T-cell (primary cell): ENCODE results near the gene FTH1. TPM values are rescaled to one million over a fixed set of nuclear protein-coding genes. Genes with fewer than 3 reads are reported as not detected.
A peak's percentile ranks its signal among the peaks of the same experiment; 100 is the strongest.

Source experiments
- ATAC-seq, 4 experiments: fragments of 200-7000 bp in 3 of 4; fragments of 150-1000 bp in 1 of 4; cut with Tn5 transposase; replicated peaks in 1 of 4; 1 replicate in 3 of 4; 2 replicates in 1 of 4; pipeline ENCODE4 v1.10.0; 2021; ENCODE audit warnings: moderate library complexity in 3 of 4, mild to moderate bottlenecking in 2 of 4, moderate number of reproducible peaks in 1 of 4
- CTCF ChIA-PET, 2 donors: fragments of 300-600 bp; sonication (Branson Sonifier 250); formaldehyde crosslinking; loops; one replicate each; lab custom pipeline; 2022; ENCODE audit warnings: antibody characterized with exemption in 2 of 2; lab: Charles Lee
- POLR2A ChIA-PET, 2 donors: fragments of 300-600 bp; sonication (Branson Sonifier 250); formaldehyde crosslinking; loops; one replicate each; lab custom pipeline; 2022; ENCODE audit warnings: antibody characterized with exemption in 2 of 2; lab: Charles Lee
- DNase-seq, 35 experiments: peaks; one replicate each; pipeline versions ENCODE4 v3.0.0 to v3.0.0-alpha.2; 2013 to 2023
- H3K27ac ChIP-seq: one replicate; pipeline ENCODE4 v1.5.1; 2013; ENCODE audit warnings: low read length
- H3K27me3 ChIP-seq, 2 experiments: replicated peaks in 1 of 2; 1 replicate in 1 of 2; 2 replicates in 1 of 2; pipeline versions ENCODE4 v1.6.1 to v1.7.0; 2013; ENCODE audit warnings: low read length in 1 of 2, mixed read lengths in 1 of 2; ENCODE audit not compliant: control insufficient read depth in 2 of 2, insufficient read depth in 2 of 2; ENCODE audit errors: extremely low read depth in 1 of 2
- H3K36me3 ChIP-seq, 2 donors: 1 replicate in 1 of 2; 2 replicates in 1 of 2; pipeline versions ENCODE4 v1.6.1 to v1.7.0; 2013; ENCODE audit warnings: low read length in 1 of 2; ENCODE audit not compliant: control insufficient read depth in 2 of 2, insufficient read depth in 1 of 2; ENCODE audit errors: extremely low read depth in 1 of 2
- H3K4me1 ChIP-seq, 2 experiments: 1 replicate in 1 of 2; 2 replicates in 1 of 2; pipeline versions ENCODE4 v1.6.1 to v1.7.0; 2013; ENCODE audit warnings: low read length in 2 of 2, mixed read lengths in 1 of 2; ENCODE audit not compliant: insufficient read depth in 2 of 2, control insufficient read depth in 1 of 2; ENCODE audit errors: extremely low read depth in 1 of 2
- H3K4me3 ChIP-seq, 2 donors: 1 replicate in 1 of 2; 2 replicates in 1 of 2; pipeline versions ENCODE4 v1.5.1 to v1.7.0; 2013; ENCODE audit warnings: mild to moderate bottlenecking in 2 of 2, low read length in 1 of 2, moderate library complexity in 1 of 2; ENCODE audit not compliant: control insufficient read depth in 1 of 2; ENCODE audit errors: extremely low read depth in 1 of 2
- H3K9me3 ChIP-seq: 2 replicates; pipeline ENCODE4 v1.7.0; 2013
- H3K27ac Mint-ChIP-seq, 2 donors: one replicate each; pipeline ENCODE4 v1.8.0; 2020 to 2021; ENCODE audit warnings: mild to moderate bottlenecking in 2 of 2, mixed read lengths in 2 of 2
- H3K27me3 Mint-ChIP-seq, 2 donors: one replicate each; pipeline ENCODE4 v1.8.0; 2021 to 2022; ENCODE audit warnings: mixed read lengths in 2 of 2
- H3K36me3 Mint-ChIP-seq: one replicate; pipeline ENCODE4 v1.8.0; 2021; ENCODE audit warnings: mixed read lengths
- H3K4me1 Mint-ChIP-seq, 3 donors: one replicate each; pipeline ENCODE4 v1.8.0; 2020 to 2022; ENCODE audit warnings: mixed read lengths in 3 of 3, mild to moderate bottlenecking in 1 of 3
- H3K4me3 Mint-ChIP-seq, 3 donors: one replicate each; pipeline ENCODE4 v1.8.0; 2020 to 2022; ENCODE audit warnings: mild to moderate bottlenecking in 3 of 3, mixed read lengths in 3 of 3, moderate library complexity in 3 of 3
- H3K9me3 Mint-ChIP-seq, 3 donors: one replicate each; pipeline ENCODE4 v1.8.0; 2020 to 2022; ENCODE audit warnings: mixed read lengths in 3 of 3
- WGBS: methylation state at CpG from one replicate; pipeline ENCODE4 v1.1.5; 2013; ENCODE audit warnings: missing lambda C conversion rate; ENCODE audit not compliant: insufficient coverage; 5-methylcytosine and 5-hydroxymethylcytosine counted together
- total RNA-seq, 35 experiments: library from RNA in 6 of 35; stranded (reverse) in 6 of 35; fragments of 120-200 nt in 1 of 35; gene quantifications; one replicate each; pipeline versions ENCODE4 v1.2.1 to v1.2.4 and lab custom pipeline; 2013 to 2026

Gene FTH1
- total RNA-seq, 5 donors from 2014 or later (not counting 1 experiment from before 2014, with no cell fraction given): 575 to 1,574 (median 654) TPM

DNA sequence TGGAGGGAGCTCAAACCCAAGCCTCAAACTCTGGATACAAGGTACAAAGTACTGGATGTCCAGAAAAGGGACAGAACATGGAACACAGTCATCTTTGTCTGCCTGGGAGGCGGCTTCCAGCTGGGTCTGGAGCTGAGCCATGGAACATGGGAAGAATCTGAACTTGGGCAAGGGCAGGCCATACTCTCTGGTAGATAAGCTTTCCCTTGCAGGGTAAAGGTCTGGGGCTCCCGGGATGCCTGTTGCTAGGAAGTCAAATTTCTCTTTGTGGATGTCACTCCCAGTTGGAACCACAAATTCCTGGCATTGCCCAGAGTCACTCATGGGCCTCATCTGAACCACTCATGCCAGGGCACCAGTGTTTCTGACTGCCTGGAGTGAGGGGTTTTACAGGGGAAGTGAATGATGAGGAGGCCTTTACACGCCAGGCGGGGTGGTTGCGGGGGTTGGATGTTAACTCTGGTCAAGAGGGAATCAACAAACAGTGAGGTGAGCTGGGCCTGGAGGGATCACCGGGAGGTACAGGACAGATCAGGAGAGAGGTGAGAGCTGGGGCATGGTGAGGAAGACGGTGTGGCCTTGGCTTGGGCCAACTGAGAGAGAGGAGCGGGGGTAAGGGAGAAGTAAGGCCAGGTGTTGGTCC is 5.7 kb downstream of the FTH1 start:
- Mint-ChIP-seq H3K27ac (peak overlapping the region; percentile 1 to 29), H3K4me1 (peaks cover 43 to 48% (median 45%) of the 10 kb centered on the region in 3 donors), H3K36me3 (peaks cover 31% of the 10 kb centered on the region), H3K9me3 (no peaks in the 10 kb centered on the region), H3K4me3 (peak overlapping the region in 1 of 3 donors; percentile 51), H3K27me3 (no peaks in the 10 kb centered on the region)
- H3K27ac ChIP-seq: no peak overlapping the region
- peaks cover 0 to 2% of the 10 kb centered on the region in 2 experiments for H3K27me3 ChIP-seq
- H3K4me1 ChIP-seq: peaks cover 24 to 29% of the 10 kb centered on the region in 2 experiments
- no peak overlapping the region for H3K4me3 ChIP-seq
- whole genome bisulfite sequencing: 96% methylated on average over 7 of the region's 8 CpGs
- ChIA-PET POLR2A (interaction anchor here (0.6 to 1.3 kb wide), 2 partner anchors 10 to 11 kb away, joined by 3 to 7 read pairs; no protein-coding TSS in a partner anchor), CTCF (no interaction called here)
- ATAC-seq (no peak), DNase-seq (peak in 1 of 35 experiments; percentile 2)
- H3K9me3 ChIP-seq: no peaks in the 10 kb centered on the region
- peaks cover 8 to 19% of the 10 kb centered on the region in 2 donors for H3K36me3 ChIP-seq

DNA sequence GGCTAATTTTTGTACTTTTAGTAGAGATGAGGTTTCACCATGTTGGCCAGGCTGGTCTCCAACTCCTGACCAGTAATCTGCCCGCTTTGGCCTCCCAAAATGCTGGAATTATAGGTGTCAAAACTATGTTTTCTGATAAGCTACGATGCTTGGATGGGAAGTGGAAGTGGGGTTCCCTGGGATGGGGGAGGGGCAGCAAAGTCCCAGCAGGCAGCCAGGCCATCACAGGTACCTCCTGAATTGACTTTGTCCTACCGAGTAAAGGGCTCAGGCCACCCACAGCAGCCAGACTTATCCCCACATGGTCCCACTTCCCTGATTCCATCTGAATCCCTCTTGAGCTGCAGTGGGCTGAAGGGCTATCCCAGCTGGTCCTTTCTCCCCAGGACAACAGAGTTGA is 6.9 kb downstream of the FTH1 start:
- 81% methylated on average over 2 of the region's 3 CpGs for WGBS
- H3K9me3 ChIP-seq: no peaks in the 10 kb centered on the region
- H3K4me1 Mint-ChIP-seq: peaks cover 39 to 41% (median 41%) of the 10 kb centered on the region in 3 donors

DNA sequence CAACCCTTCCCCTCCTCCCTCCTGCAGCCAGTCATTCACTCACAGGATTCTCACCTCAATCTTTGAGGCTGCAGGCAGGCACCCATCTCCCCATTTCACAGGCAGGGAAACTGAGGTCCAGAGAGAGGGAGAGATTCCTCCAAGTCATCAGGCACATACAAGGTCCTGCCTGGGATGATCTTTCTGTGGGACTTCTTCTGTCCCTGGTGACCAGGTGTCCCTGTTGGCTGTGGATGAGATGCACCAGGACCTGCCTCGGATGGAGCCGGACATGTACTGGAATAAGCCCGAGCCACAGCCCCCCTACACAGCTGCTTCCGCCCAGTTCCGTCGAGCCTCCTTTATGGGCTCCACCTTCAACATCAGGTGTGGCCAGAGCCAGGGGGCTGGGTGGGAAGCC is 7.8 kb downstream of the FTH1 start:
- H3K4me1 Mint-ChIP-seq: peaks cover 31 to 36% (median 33%) of the 10 kb centered on the region in 3 donors
- H3K27me3 ChIP-seq: peaks cover 0 to 22% of the 10 kb centered on the region in 2 experiments
- H3K27ac ChIP-seq: no peak overlapping the region
- ATAC-seq (no peak), DNase-seq (peak in 1 of 35 experiments; percentile 12)
- H3K9me3 Mint-ChIP-seq: no peaks in the 10 kb centered on the region
- peaks cover 8 to 11% of the 10 kb centered on the region in 2 donors for H3K36me3 ChIP-seq
- no peak overlapping the region for H3K4me3 ChIP-seq
- peaks cover 15 to 31% of the 10 kb centered on the region in 2 experiments for H3K4me1 ChIP-seq
- H3K27me3 Mint-ChIP-seq: peaks cover 5 to 14% of the 10 kb centered on the region in 2 donors
- H3K27ac Mint-ChIP-seq: no peak overlapping the region
- peak overlapping the region in 1 of 3 donors; percentile 51 for H3K4me3 Mint-ChIP-seq
- no peaks in the 10 kb centered on the region for H3K9me3 ChIP-seq
- ChIA-PET POLR2A (no interaction called here), CTCF (interaction anchor here in 1 of 2 donors (1.2 kb wide), 1 partner anchor 10 kb away, joined by 4 read pairs; no protein-coding TSS in a partner anchor)
- WGBS: no CpG with 5 or more reads among the region's 6 CpGs
- H3K36me3 Mint-ChIP-seq: peaks cover 17% of the 10 kb centered on the region

More for the DNA sequence above, 6.9 kb downstream of the FTH1 start:
- CTCF ChIA-PET: interaction anchor here in 1 of 2 donors (1.2 kb wide), 1 partner anchor 11 kb away, joined by 4 read pairs; no protein-coding TSS in a partner anchor
- POLR2A ChIA-PET: no interaction called here
- DNase-seq (peak in 1 of 35 experiments; percentile 5), ATAC-seq (no peak)
- Mint-ChIP-seq H3K36me3 (peaks cover 26% of the 10 kb centered on the region), H3K9me3 (no peaks in the 10 kb centered on the region), H3K27ac (no peak overlapping the region), H3K4me3 (peak overlapping the region in 1 of 3 donors; percentile 51), H3K27me3 (peaks cover 0 to 8% of the 10 kb centered on the region in 2 donors)
- peaks cover 0 to 14% of the 10 kb centered on the region in 2 experiments for H3K27me3 ChIP-seq
- no peak overlapping the region for H3K27ac ChIP-seq
- H3K36me3 ChIP-seq: peaks cover 8 to 18% of the 10 kb centered on the region in 2 donors
- no peak overlapping the region for H3K4me3 ChIP-seq
- H3K4me1 ChIP-seq: peaks cover 20 to 30% of the 10 kb centered on the region in 2 experiments

DNA sequence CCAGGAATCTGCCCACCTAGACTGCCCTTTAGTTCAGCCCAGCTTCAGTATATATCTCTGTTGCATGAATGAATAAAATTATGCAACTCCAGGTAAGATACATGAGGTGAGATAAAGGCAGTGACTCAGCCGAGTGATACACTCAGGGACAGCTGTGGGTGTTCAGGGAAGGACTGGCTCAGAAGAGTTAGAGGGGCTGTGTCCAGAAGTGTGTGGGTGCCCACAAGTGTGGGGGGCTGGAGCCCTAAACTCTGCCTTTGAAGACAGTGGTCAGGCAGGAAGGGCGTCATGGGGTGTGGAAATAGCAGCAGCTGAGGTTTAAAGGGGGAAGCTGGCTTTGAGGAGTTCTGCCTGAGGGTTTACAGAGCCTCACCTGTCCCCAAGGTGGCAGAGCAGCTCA is 8.3 kb downstream of the FTH1 start:
- WGBS: 58% methylated on average over 2 of the region's 2 CpGs
- Mint-ChIP-seq H3K9me3 (no peaks in the 10 kb centered on the region), H3K27ac (peak overlapping the region in 1 of 2 donors; percentile 80), H3K36me3 (peaks cover 12% of the 10 kb centered on the region), H3K27me3 (peaks cover 5 to 20% of the 10 kb centered on the region in 2 donors), H3K4me1 (peaks cover 25 to 30% (median 27%) of the 10 kb centered on the region in 3 donors), H3K4me3 (peak overlapping the region in 1 of 3 donors; percentile 37)
- Histone ChIP-seq H3K27me3 (peaks cover 0 to 27% of the 10 kb centered on the region in 2 experiments), H3K4me1 (peaks cover 13 to 31% of the 10 kb centered on the region in 2 experiments), H3K4me3 (no peak overlapping the region), H3K36me3 (peaks cover 6 to 8% of the 10 kb centered on the region in 2 donors), H3K27ac (no peak overlapping the region), H3K9me3 (no peaks in the 10 kb centered on the region)
- POLR2A ChIA-PET: no interaction called here
- CTCF ChIA-PET: interaction anchor here (0.6 to 1.2 kb wide), 2 partner anchors 10 to 128 kb away, joined by 3 to 4 read pairs; no protein-coding TSS in a partner anchor
- peak in 1 of 35 experiments; percentile 10 for DNase-seq
- no peak for ATAC-seq

DNA sequence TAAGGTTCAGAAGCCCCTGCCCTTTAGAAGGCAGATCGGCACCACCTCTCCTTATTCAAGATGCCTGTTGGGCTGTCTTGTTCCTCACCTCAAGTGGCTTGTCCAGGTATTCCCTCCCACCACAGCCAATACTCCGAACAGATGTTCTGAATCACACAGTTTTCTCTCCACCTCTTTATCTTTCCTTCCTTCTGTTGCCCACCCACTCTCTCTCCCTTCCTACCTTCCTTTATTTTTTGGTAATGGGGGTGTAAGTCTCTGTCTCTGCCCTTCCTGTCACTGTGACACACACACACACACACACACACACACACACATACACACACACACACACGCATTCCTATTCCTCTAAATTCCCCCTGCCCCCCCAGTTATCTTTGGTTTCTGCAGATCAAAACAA is 8.8 kb downstream of the FTH1 start:
- ChIA-PET POLR2A (no interaction called here), CTCF (interaction anchor here in 1 of 2 donors (0.6 kb wide), 1 partner anchor 127 kb away, joined by 3 read pairs; no protein-coding TSS in a partner anchor)
- Mint-ChIP-seq H3K4me3 (peak overlapping the region in 1 of 3 donors; percentile 37), H3K4me1 (peaks cover 20 to 25% (median 22%) of the 10 kb centered on the region in 3 donors), H3K36me3 (peaks cover 7% of the 10 kb centered on the region), H3K27me3 (peaks cover 5 to 25% of the 10 kb centered on the region in 2 donors), H3K27ac (no peak overlapping the region), H3K9me3 (no peaks in the 10 kb centered on the region)
- Histone ChIP-seq H3K27me3 (peaks cover 0 to 28% of the 10 kb centered on the region in 2 experiments), H3K36me3 (peaks cover under 1 to 5% of the 10 kb centered on the region in 2 donors), H3K27ac (no peak overlapping the region), H3K4me3 (no peak overlapping the region), H3K9me3 (no peaks in the 10 kb centered on the region), H3K4me1 (peaks cover 9 to 26% of the 10 kb centered on the region in 2 experiments)
- no peak for DNase-seq
- ATAC-seq: no peak
- 100% methylated on average over 1 of the region's 3 CpGs for WGBS

DNA sequence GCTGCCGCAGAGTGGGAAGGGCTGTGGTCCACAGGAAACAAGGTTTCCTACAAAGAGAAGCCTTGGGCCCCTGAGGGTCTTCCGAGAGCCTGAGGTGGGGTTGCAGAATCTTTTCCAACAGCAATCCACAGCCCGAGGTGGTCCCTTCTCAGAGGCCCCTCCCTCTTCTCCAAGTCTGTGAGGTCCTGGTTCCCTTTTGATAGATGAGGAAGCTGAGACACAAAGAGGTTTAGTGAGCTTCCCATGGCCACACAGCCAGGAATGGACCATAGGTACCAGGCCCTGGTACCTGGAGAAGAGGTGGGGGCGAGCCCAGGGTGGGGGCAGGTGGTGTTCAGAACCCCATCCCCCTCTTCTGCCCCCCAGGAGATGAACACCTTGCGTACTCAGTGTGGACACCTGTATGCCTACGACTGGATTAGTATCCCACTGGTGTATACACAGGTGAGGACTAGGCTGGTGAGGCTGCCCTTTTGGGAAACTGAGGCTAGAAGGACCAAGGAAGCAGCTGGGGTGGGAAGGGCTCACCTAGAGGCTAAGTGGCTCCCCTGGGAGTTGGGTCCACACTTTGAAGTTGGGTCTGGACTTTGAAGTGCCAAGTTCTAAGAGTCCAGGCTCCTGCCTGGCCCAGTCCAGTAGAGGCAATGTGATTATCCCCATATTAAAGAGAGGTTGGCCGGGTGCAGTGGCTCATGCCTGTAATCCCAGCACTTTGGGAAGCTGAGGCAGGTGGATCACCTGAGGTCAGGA is 10.2 kb downstream of the FTH1 start:
- peaks cover 0 to 4% of the 10 kb centered on the region in 2 donors for H3K36me3 ChIP-seq
- Mint-ChIP-seq H3K27me3 (peaks cover 5 to 26% of the 10 kb centered on the region in 2 donors), H3K36me3 (no peaks in the 10 kb centered on the region), H3K9me3 (no peaks in the 10 kb centered on the region), H3K4me3 (peak overlapping the region in 1 of 3 donors; percentile 37), H3K4me1 (peaks cover 7 to 13% (median 8%) of the 10 kb centered on the region in 3 donors), H3K27ac (no peak overlapping the region)
- peak in 1 of 35 experiments; percentile 16 for DNase-seq
- H3K27ac ChIP-seq: no peak overlapping the region
- H3K27me3 ChIP-seq: peaks cover 0 to 38% of the 10 kb centered on the region in 2 experiments
- H3K4me1 ChIP-seq: peaks cover 4 to 16% of the 10 kb centered on the region in 2 experiments
- no peaks in the 10 kb centered on the region for H3K9me3 ChIP-seq
- no peak overlapping the region for H3K4me3 ChIP-seq
- ChIA-PET CTCF (no interaction called here), POLR2A (interaction anchor here in 1 of 2 donors (0.6 kb wide), 1 partner anchor 10 kb away, joined by 3 read pairs; the partner anchor contains the start of gene FTH1)
- peak in 1 of 4 experiments; percentile 2 for ATAC-seq
- 80% methylated on average over 2 of the region's 7 CpGs for WGBS
